HepG2 (cell line): Measurements from ENCODE around the gene PADI6. TPM values are rescaled to one million over a fixed set of nuclear protein-coding genes. Genes with fewer than 3 reads are reported as not detected.

Source experiments
- ATAC-seq: fragments of 200-7000 bp; cut with Tn5 transposase; 3 replicates; pipeline ENCODE4 v1.9.1; 2020; ENCODE audit warnings: mild to moderate bottlenecking, moderate library complexity
- BruUV-seq: library from RNA; stranded (reverse); fragments of 400-500 nt; replicated peaks from 2 replicates; lab custom pipeline; 2021; lab: Mats Ljungman, UMichigan
- CTCF ChIA-PET: fragments of 300-600 bp; formaldehyde crosslinking; extraction: SDS; loops from one replicate; lab custom pipeline; 2021; ENCODE audit warnings: low total read pairs, inconsistent platforms, low intra/inter-chr PET ratio; lab: Yijun Ruan, JAX
- POLR2A ChIA-PET: fragments of 350-600 bp; sonication (Branson Sonifier 250); formaldehyde crosslinking; loops from one replicate; lab custom pipeline; 2020; ENCODE audit warnings: antibody characterized with exemption, inconsistent platforms; lab: Yijun Ruan, JAX
- DNase-seq: peaks from one replicate; pipeline ENCODE4 v3.0.0-alpha.2; 2015; ENCODE audit warnings: low spot score
- FAIRE-seq: peaks from 3 replicates; lab custom pipeline; 2011; peaks lifted over from hg19 to GRCh38; lab: Jason Lieb, UNC
- H2AFZ ChIP-seq: one replicate; pipeline ENCODE4 v1.6.1; 2011; ENCODE audit warnings: low read length, inconsistent platforms
- H3K27ac ChIP-seq: fragments of 300-600 bp; 3 replicates; pipeline ENCODE4 v1.8.0; 2011; ENCODE audit warnings: mixed run types, mild to moderate bottlenecking, mixed read lengths, low read length, inconsistent platforms; ENCODE audit not compliant: insufficient read depth; ENCODE audit errors: extremely low read length
- H3K27me3 ChIP-seq, 2 experiments: fragments of 200-600 bp in 1 of 2; 2 replicates in 1 of 2; 3 replicates in 1 of 2; pipeline versions ENCODE4 v1.6.0 to v1.8.0; 2011; ENCODE audit warnings: low read length in 2 of 2, mild to moderate bottlenecking in 2 of 2, moderate library complexity in 2 of 2, inconsistent platforms in 1 of 2; ENCODE audit not compliant: insufficient read depth in 2 of 2, control insufficient read depth in 1 of 2
- H3K36me3 ChIP-seq, 2 experiments: fragments of 200-600 bp in 1 of 2; replicated peaks in 1 of 2; 2 replicates in 1 of 2; 3 replicates in 1 of 2; pipeline versions ENCODE4 v1.5.1 to v1.8.0; 2011; ENCODE audit warnings: low read length in 2 of 2, inconsistent platforms in 1 of 2; ENCODE audit not compliant: insufficient read depth in 2 of 2, control insufficient read depth in 1 of 2
- H3K4me1 ChIP-seq: 2 replicates; pipeline ENCODE4 v1.5.1; 2012; ENCODE audit warnings: low read length, inconsistent platforms; ENCODE audit not compliant: insufficient read depth
- H3K4me2 ChIP-seq: 2 replicates; pipeline ENCODE4 v1.6.0; 2011; ENCODE audit warnings: low read depth, low read length, inconsistent platforms
- H3K4me3 ChIP-seq, 3 experiments: fragments of 200-600 bp in 1 of 3; sonication (generic), shearing (Covaris generic) in 1 of 3; replicated peaks in 1 of 3; 2 replicates each; pipeline ENCODE4 v1.5.1; 2011 to 2016; ENCODE audit warnings: low read length in 3 of 3, inconsistent platforms in 2 of 3, low read depth in 2 of 3, mild to moderate bottlenecking in 2 of 3, control low read depth in 1 of 3, mixed read lengths in 1 of 3; ENCODE audit not compliant: insufficient read depth in 1 of 3
- H3K79me2 ChIP-seq: one replicate; pipeline ENCODE4 v1.6.1; 2011; ENCODE audit warnings: low read length, inconsistent platforms; ENCODE audit not compliant: insufficient read depth
- H3K9ac ChIP-seq: 2 replicates; pipeline ENCODE4 v1.6.0; 2011; ENCODE audit warnings: mild to moderate bottlenecking, low read depth, low read length, inconsistent platforms; ENCODE audit not compliant: insufficient read depth
- H3K9me3 ChIP-seq: 2 replicates; pipeline ENCODE4 v1.5.1; 2012; ENCODE audit warnings: mild to moderate bottlenecking, low read length
- H4K20me1 ChIP-seq: 2 replicates; pipeline ENCODE4 v1.6.0; 2011; ENCODE audit warnings: inconsistent platforms, mild to moderate bottlenecking, low read length, moderate library complexity; ENCODE audit not compliant: insufficient read depth
- AGO1 ChIP-seq: fragments of 200-400 bp; formaldehyde crosslinking; IDR thresholded peaks from 2 replicates; pipeline ENCODE4 v1.6.1; 2017; ENCODE audit warnings: mild to moderate bottlenecking, low read depth, low read length, moderate library complexity; ENCODE audit not compliant: poor library complexity, severe bottlenecking
- HDAC1 ChIP-seq: sonication (generic); formaldehyde crosslinking; IDR thresholded peaks from 2 replicates; pipeline ENCODE4 v1.5.1; 2020; ENCODE audit warnings: mild to moderate bottlenecking, missing genetic modification reagents
- IKZF4 ChIP-seq: sonication (generic); formaldehyde crosslinking; IDR thresholded peaks from 2 replicates; pipeline ENCODE4 v1.5.1; 2020; ENCODE audit warnings: borderline replicate concordance, mild to moderate bottlenecking, low read depth, missing genetic modification reagents; ENCODE audit errors: not compliant biosample characterization
- MED1 ChIP-seq: sonication (generic); formaldehyde crosslinking; IDR thresholded peaks from 2 replicates; pipeline ENCODE4 v1.4.0; 2020; ENCODE audit warnings: missing genetic modification reagents
- POLR2A ChIP-seq, 2 experiments: IDR thresholded peaks; 2 replicates each; pipeline ENCODE4 v1.6.1; 2011; ENCODE audit warnings: low read depth in 2 of 2, low read length in 2 of 2, mild to moderate bottlenecking in 1 of 2, moderate library complexity in 1 of 2; ENCODE audit not compliant: insufficient read depth in 1 of 2
- SMARCE1 ChIP-seq: fragments of 450-650 bp; IDR thresholded peaks from 2 replicates; pipeline ENCODE4 v1.6.1; 2017; ENCODE audit warnings: borderline replicate concordance
- SOX5 ChIP-seq: IDR thresholded peaks from 2 replicates; pipeline ENCODE4 v1.6.1; 2016; ENCODE audit warnings: borderline replicate concordance
- TEF ChIP-seq: sonication (generic); formaldehyde crosslinking; IDR thresholded peaks from 2 replicates; pipeline ENCODE4 v1.5.0; 2020; ENCODE audit warnings: missing genetic modification reagents
- ZNF556 ChIP-seq: sonication (generic); formaldehyde crosslinking; IDR thresholded peaks from 2 replicates; pipeline ENCODE4 v1.4.0; 2020; ENCODE audit warnings: mild to moderate bottlenecking, missing genetic modification reagents, borderline replicate concordance
- ZNF580 ChIP-seq: IDR thresholded peaks from 2 replicates; pipeline ENCODE4 v1.6.1; 2016; ENCODE audit warnings: low read depth, borderline replicate concordance
- ZNF691 ChIP-seq: sonication (generic); formaldehyde crosslinking; IDR thresholded peaks from 2 replicates; pipeline ENCODE4 v1.4.0; 2020; ENCODE audit warnings: missing genetic modification reagents, low read depth, mild to moderate bottlenecking, borderline replicate concordance
- ZSCAN25 ChIP-seq: sonication (generic); formaldehyde crosslinking; IDR thresholded peaks from 2 replicates; pipeline ENCODE4 v1.8.0; 2022; ENCODE audit warnings: mild to moderate bottlenecking, missing genetic modification reagents
- ZUFSP ChIP-seq: sonication (generic); formaldehyde crosslinking; IDR thresholded peaks from 2 replicates; pipeline ENCODE4 v1.9.0; 2021; ENCODE audit warnings: missing genetic modification reagents, mild to moderate bottlenecking, borderline replicate concordance
- WGBS: methylation state at CpG from one replicate; pipeline ENCODE4 v1.1.6; 2017; ENCODE audit warnings: low lambda C conversion rate; 5-methylcytosine and 5-hydroxymethylcytosine counted together
- in situ Hi-C: cut with HindIII; loops from 2 replicates; pipeline ENCODE4 v1.10.0; 2017; ENCODE audit warnings: low pct_unique_long_range_greater_than_20kb; ENCODE audit not compliant: extremely low pct_ligation_motif_present
- intact Hi-C: fragments of 100-400 bp; cut with micrococcal nuclease; formaldehyde crosslinking; loops from one replicate; pipeline ENCODE4 v1.10.0; 2022; ENCODE audit not compliant: unreplicated experiment
- polyA plus RNA-seq, 8 experiments: library from polyadenylated mRNA; depleted of rRNA in 3 of 8; stranded (reverse) in 7 of 8; unstranded in 1 of 8; fragments of >200 nt; fragmentation: Illumina TruSeq in 4 of 8; extraction: Trizol in 4 of 8; gene quantifications; 2 replicates each; pipeline versions ENCODE4 v1.2.1 to v1.2.3, GENCODE V29; 2011 to 2016; ENCODE audit warnings: low read depth in 4 of 8, missing spikeins in 1 of 8, mixed read lengths in 1 of 8; ENCODE audit not compliant: insufficient read depth in 1 of 8
- total RNA-seq, 5 experiments: library from RNA; depleted of rRNA; stranded (reverse); fragments of >200 nt; fragmentation: Illumina TruSeq; extraction: Trizol; gene quantifications; 2 replicates each; pipeline ENCODE4 v1.2.3, GENCODE V29; 2016; ENCODE audit warnings: low read depth in 1 of 5

PADI6 gene
- total and polyA plus RNA-seq, 2 of the 13 experiments (the other 11 are each of a cell fraction or from before 2014, with no cell fraction given) = not detected

DNA sequence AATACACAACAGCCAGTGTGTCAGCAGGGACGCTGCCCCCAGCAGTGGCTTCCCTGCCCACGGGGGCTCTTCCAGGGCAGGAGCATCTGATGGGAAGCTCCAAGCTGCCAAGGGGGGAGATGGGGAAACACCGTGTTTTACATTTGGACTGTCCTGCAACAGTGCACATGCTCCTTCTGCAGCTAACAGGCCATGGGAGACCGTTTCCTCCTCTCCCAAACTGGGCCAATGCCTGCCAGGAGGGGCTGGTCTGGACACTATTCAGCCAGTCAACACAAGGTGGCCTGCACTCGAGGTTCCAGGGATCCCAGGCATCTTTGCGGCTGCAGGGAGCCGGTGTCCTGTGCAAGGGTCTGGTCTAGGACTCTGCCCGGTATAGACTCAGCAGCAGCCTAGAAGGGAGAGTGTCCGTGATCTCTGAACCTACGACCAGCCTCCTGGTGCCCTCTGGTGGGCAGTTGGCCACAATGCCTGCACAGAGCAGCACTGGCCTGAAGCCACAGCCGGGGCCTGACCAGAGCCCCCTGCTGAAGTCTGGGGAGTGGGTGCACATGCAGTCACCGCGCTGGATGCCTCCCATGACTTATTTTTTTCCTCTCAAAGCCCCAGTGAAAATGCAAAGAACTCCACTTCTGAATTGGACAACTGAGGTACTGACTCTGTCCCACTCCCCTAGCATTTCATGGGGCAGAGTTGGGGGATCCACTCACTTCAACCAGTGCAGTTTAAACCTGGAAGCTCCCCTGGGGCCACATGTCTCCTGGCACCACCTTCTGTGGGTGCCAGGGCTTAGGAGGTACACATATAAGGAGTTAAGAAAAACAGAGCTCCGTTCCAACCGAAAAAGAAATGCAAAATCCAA lies 34.1 kb downstream of the PADI6 start:
- H3K9me3 ChIP-seq = no peaks in the 10 kb centered on the region
- FAIRE-seq (peak; percentile 96), ATAC-seq (peak; percentile 97), DNase-seq (peak; percentile 71)
- intact Hi-C loops (no loop called here), in situ Hi-C loops (no loop called here)
- H3K27me3 ChIP-seq = no peaks in the 10 kb centered on the region; a peak in 1 of 5 replicates
- peaks cover 15 to 33% of the 10 kb centered on the region in 2 experiments; a peak in 4 of 5 replicates for H3K36me3 ChIP-seq
- no peak overlapping the region for H3K9ac ChIP-seq
- no peak overlapping the region for H3K4me2 ChIP-seq
- 52% methylated on average over 4 of the region's 15 CpGs for WGBS
- no peak overlapping the region for H3K4me3 ChIP-seq
- no peak overlapping the region for H3K27ac ChIP-seq
- no peaks in the 10 kb centered on the region for H3K79me2 ChIP-seq
- no TSS peak for BruUV-seq
- CTCF ChIA-PET = interaction anchor here (0.9 kb wide), 1 partner anchor 280 kb away, joined by 3 read pairs; no protein-coding TSS in a partner anchor
- H3K4me1 ChIP-seq = peaks cover 9% of the 10 kb centered on the region
- no peak overlapping the region for H2AFZ ChIP-seq
- POLR2A ChIA-PET = no interaction called here
- no peaks in the 10 kb centered on the region for H4K20me1 ChIP-seq
- TF ChIP-seq ZNF580 (0 out of 2 replicates have a peak, but pooled peaks have one; percentile 30), SMARCE1 (no peak), MED1 (CRISPR knock-in tag) (peak; percentile 31; the same call in 1 of the 2 replicates), TEF (CRISPR knock-in tag) (no peak), SOX5 (CRISPR knock-in tag) (no peak), POLR2A (IDR thresholded peaks at IDR 0.05; ENCODE audit: insufficient read depth in 1 of 2, low read depth in 2 of 2, low read length in 2 of 2) (peak in 1 of 2 experiments; percentile 18; a peak in 1 of 4 replicates), ZUFSP (CRISPR knock-in tag) (no peak), ZNF556 (CRISPR knock-in tag) (peak; percentile 84; the same call in 1 of the 2 replicates), AGO1 (peak; percentile 44), HDAC1 (CRISPR knock-in tag) (0 out of 2 replicates have a peak, but pooled peaks have one; percentile 45), ZNF691 (CRISPR knock-in tag) (peak; percentile 42; the same call in 1 of the 2 replicates), ZSCAN25 (CRISPR knock-in tag) (no peak), IKZF4 (CRISPR knock-in tag) (no peak)
